NCI-H460 (cell line): Measurements from ENCODE around the gene LGALS7. TPM values are rescaled to one million over a fixed set of nuclear protein-coding genes. Genes with fewer than 3 reads are reported as not detected.

Experiments used
- DNase-seq: peaks from one replicate; pipeline ENCODE4 v3.0.0-alpha.2; 2016; ENCODE audit warnings: low read depth; ENCODE audit errors: extremely low read depth
- small RNA-seq, 2 experiments: library from RNA; depleted of rRNA; stranded (forward); fragments of <200 nt; gene quantifications; one replicate each; pipeline ENCODE3, GENCODE V24; 2014
- total RNA-seq: library from RNA; depleted of rRNA; stranded (reverse); fragments of >200 nt; shearing (Covaris generic); gene quantifications from 2 replicates; pipeline ENCODE4 v1.2.3, GENCODE V29; 2014; rRNA removed

The LGALS7 gene
- total RNA-seq, 1 experiment from 2014 or later, result not detected

- DNase-seq, result no peak
Observed at GRCh38 chr19:38728752-38729541, 44.4 kb downstream of the LGALS7 start.

GRCh38 chr19:38727868-38728660 is 45.3 kb downstream of the LGALS7 start:
- no peak for DNase-seq

GRCh38 chr19:38727306-38727867 is 45.9 kb downstream of the LGALS7 start:
- no peak for DNase-seq

- no peak for DNase-seq
Observed at GRCh38 chr19:38726761-38727301, 46.5 kb downstream of the LGALS7 start.

- no peak for DNase-seq
Observed at GRCh38 chr19:38726284-38726673, 47.0 kb downstream of the LGALS7 start.

- DNase-seq, result no peak
Observed at GRCh38 chr19:38725469-38726283, 47.6 kb downstream of the LGALS7 start.

- no peak for DNase-seq
Observed at GRCh38 chr19:38723990-38724854, 49.1 kb downstream of the LGALS7 start.

- no peak for DNase-seq
Observed at GRCh38 chr19:38723606-38723965, 49.7 kb downstream of the LGALS7 start.

- DNase-seq, result no peak
Observed at GRCh38 chr19:38722947-38723605, 50.2 kb downstream of the LGALS7 start.

GRCh38 chr19:38721979-38722773 is 51.1 kb downstream of the LGALS7 start:
- DNase-seq, result no peak

- DNase-seq, result no peak
Observed at GRCh38 chr19:38721496-38721895, 51.8 kb downstream of the LGALS7 start.

Small RNA genes lying within 50 kb of the gene (small RNA-seq; reads per million reads assigned to genes)
- 0 reads per million in 2 experiments for gene RNU6-140P

Other genes starting within 250 kb of the LGALS7 start
- gene MAP4K1, start 155.6 kb downstream of the LGALS7 start, total RNA-seq, result 0.10 TPM in 1 of 2 replicates, not detected in the other
- 194 and 195 TPM in 2 replicates for gene EIF3K, start 154.3 kb downstream of the LGALS7 start, total RNA-seq
- 145 and 155 TPM in 2 replicates for gene ACTN4, start 125.9 kb downstream of the LGALS7 start, total RNA-seq
- 0.15 and 0.92 TPM in 2 replicates for gene CAPN12, start 29.0 kb downstream of the LGALS7 start, total RNA-seq
- gene LGALS7B, start 15.7 kb upstream of the LGALS7 start, total RNA-seq, result not detected in 2 replicates
- gene LGALS4, start 39.4 kb upstream of the LGALS7 start, total RNA-seq, result not detected in 2 replicates
- gene ECH1, start 58.3 kb upstream of the LGALS7 start, total RNA-seq, result 63.2 and 80.0 TPM in 2 replicates
- 236 and 238 TPM in 2 replicates for gene HNRNPL, start 76.5 kb upstream of the LGALS7 start, total RNA-seq
- gene RINL, start 104.8 kb upstream of the LGALS7 start, total RNA-seq, result 4.2 and 4.8 TPM in 2 replicates
- 23.3 and 33.0 TPM in 2 replicates for gene SIRT2, start 126.1 kb upstream of the LGALS7 start, total RNA-seq
- gene NFKBIB, start 126.5 kb upstream of the LGALS7 start, total RNA-seq, result 17.0 and 19.1 TPM in 2 replicates
- 0.20 TPM in 1 of 2 replicates, not detected in the other for gene CCER2, start 138.7 kb upstream of the LGALS7 start, total RNA-seq
- gene SARS2, start 157.2 kb upstream of the LGALS7 start, total RNA-seq, result 21.7 and 24.0 TPM in 2 replicates
- gene MRPS12, start 157.4 kb upstream of the LGALS7 start, total RNA-seq, result 43.6 and 61.2 TPM in 2 replicates
- 7.9 and 11.1 TPM in 2 replicates for gene FBXO17, start 202.2 kb upstream of the LGALS7 start, total RNA-seq